ENCODE measurements around the gene NRP1. TPM values are rescaled to one million over a fixed set of nuclear protein-coding genes. Genes with fewer than 3 reads are reported as not detected.

The NRP1 gene
- total and polyA plus RNA-seq, 4 donors: 18.5 to 188 (median 71.7) TPM

DNA sequence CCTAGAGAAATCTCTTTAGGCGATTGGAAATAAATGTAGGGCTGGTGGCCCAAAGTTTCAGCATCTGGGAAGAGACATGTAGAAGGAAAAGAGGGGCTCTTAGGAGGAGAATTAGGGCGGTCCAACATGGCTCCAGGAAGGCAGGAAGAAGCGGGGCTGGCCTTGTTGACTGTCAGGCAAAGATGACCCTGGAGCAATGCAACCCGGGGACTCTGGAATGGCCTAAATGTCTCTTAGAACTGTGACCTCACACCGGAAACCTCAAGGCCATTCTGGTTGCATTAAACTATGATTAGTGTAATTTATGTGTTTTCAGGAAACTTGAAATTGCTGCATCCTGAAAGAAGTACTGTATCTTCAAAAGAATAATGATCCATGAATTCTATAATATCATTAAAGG, 66.8 kb downstream of the NRP1 start:
- H3K4me3 ChIP-seq: no peak overlapping the region

DNA sequence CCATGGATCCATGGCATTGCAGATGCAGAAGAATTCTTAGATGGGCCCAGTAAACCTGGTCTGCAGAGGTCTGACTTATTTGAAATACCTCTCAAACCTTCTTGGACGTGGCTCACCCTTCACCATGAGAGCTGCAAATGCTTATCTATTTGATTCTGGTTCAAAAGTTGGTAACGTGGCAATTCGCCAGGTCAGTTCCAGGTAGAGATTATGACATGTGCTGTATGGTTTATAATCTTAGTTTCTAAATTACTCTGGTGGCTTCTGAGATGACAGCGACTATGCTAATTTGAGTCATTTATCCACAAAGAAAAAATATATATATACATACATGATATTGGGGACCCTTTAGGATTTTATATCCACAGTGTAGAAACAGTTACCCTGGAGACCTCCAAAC, 68.8 kb downstream of the NRP1 start:
- 76 to 82% methylated on average over 4 of the region's 4 CpGs for WGBS, 2 donors

More for the DNA sequence above, 66.8 kb downstream of the NRP1 start:
- WGBS, 2 donors: 79 to 88% methylated on average over 5 of the region's 5 CpGs
- no peaks in the 10 kb centered on the region for H3K27me3 ChIP-seq (ENCODE audit: control insufficient read depth in 3 of 3, insufficient read depth in 3 of 3, low read length in 2 of 3)
- DNase-seq (no peak), ATAC-seq (ENCODE audit: insufficient read depth, low FRiP score) (no peak)
- peaks cover 7 to 26% (median 9%) of the 10 kb centered on the region in 5 donors for H3K4me1 ChIP-seq (ENCODE audit: control insufficient read depth in 5 of 5, insufficient read depth in 5 of 5, low read length in 5 of 5)
- H3K9ac ChIP-seq (ENCODE audit: insufficient read depth in 1 of 2, low read length in 2 of 2): no peak overlapping the region
- no peaks in the 10 kb centered on the region for H3K9me3 ChIP-seq (ENCODE audit: control insufficient read depth in 4 of 4, insufficient read depth in 3 of 4, low read length in 3 of 4)
- H3K36me3 ChIP-seq (ENCODE audit: control insufficient read depth in 4 of 4, insufficient read depth in 4 of 4, low read length in 4 of 4): peaks cover 7 to 31% (median 9%) of the 10 kb centered on the region in 4 donors
- TF ChIP-seq, protein P1, sequence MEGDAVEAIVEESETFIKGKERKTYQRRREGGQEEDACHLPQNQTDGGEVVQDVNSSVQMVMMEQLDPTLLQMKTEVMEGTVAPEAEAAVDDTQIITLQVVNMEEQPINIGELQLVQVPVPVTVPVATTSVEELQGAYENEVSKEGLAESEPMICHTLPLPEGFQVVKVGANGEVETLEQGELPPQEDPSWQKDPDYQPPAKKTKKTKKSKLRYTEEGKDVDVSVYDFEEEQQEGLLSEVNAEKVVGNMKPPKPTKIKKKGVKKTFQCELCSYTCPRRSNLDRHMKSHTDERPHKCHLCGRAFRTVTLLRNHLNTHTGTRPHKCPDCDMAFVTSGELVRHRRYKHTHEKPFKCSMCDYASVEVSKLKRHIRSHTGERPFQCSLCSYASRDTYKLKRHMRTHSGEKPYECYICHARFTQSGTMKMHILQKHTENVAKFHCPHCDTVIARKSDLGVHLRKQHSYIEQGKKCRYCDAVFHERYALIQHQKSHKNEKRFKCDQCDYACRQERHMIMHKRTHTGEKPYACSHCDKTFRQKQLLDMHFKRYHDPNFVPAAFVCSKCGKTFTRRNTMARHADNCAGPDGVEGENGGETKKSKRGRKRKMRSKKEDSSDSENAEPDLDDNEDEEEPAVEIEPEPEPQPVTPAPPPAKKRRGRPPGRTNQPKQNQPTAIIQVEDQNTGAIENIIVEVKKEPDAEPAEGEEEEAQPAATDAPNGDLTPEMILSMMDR (IDR thresholded peaks at IDR 0.05; ENCODE audit: control extremely low read depth, extremely low read depth): no peak
- H3K27ac ChIP-seq (ENCODE audit: low read depth in 1 of 2, low read length in 1 of 2): no peak overlapping the region

DNA sequence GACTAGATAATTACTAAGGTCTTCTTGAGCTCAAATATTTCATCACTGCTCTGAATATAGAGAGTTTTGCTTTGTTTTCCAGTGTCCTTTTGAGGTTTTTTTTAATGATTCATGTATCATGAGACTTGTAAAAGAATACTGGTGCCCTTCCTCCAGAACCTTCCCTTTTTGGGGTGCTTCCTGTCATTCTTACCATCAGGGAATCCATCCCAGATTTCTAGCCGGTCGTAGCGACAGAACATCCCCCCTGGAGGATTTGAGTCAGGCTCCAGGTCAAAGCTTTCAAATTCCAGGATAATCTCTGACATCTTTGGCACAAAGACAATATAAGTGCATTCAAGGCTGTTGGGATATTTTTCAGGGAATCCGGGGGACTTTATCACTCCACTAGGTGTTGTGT, 71.0 kb downstream of the NRP1 start:
- TF ChIP-seq, protein P1 (IDR thresholded peaks at IDR 0.05; ENCODE audit: control extremely low read depth, extremely low read depth): no peak
- no peaks in the 10 kb centered on the region for H3K9me3 ChIP-seq (ENCODE audit: control insufficient read depth in 4 of 4, insufficient read depth in 3 of 4, low read length in 3 of 4)
- H3K27me3 ChIP-seq (ENCODE audit: control insufficient read depth in 3 of 3, insufficient read depth in 3 of 3, low read length in 2 of 3): no peaks in the 10 kb centered on the region
- peaks cover 0 to 18% (median 0%) of the 10 kb centered on the region in 5 donors for H3K4me1 ChIP-seq (ENCODE audit: control insufficient read depth in 5 of 5, insufficient read depth in 5 of 5, low read length in 5 of 5)
- H3K9ac ChIP-seq (ENCODE audit: insufficient read depth in 1 of 2, low read length in 2 of 2): no peak overlapping the region
- no peak overlapping the region for H3K4me3 ChIP-seq
- ATAC-seq (ENCODE audit: insufficient read depth, low FRiP score): no peak
- peaks cover 4 to 28% (median 17%) of the 10 kb centered on the region in 4 donors for H3K36me3 ChIP-seq (ENCODE audit: control insufficient read depth in 4 of 4, insufficient read depth in 4 of 4, low read length in 4 of 4)
- DNase-seq: no peak
- WGBS, 2 donors: 87 to 94% methylated on average over 4 of the region's 4 CpGs
- H3K27ac ChIP-seq (ENCODE audit: low read depth in 1 of 2, low read length in 1 of 2): peak overlapping the region in 1 of 2 donors; percentile 33

More for the DNA sequence above, 68.8 kb downstream of the NRP1 start:
- Histone ChIP-seq H3K4me3 (no peak overlapping the region), H3K27ac (ENCODE audit: low read depth in 1 of 2, low read length in 1 of 2) (peak overlapping the region in 1 of 2 donors; percentile 16), H3K4me1 (ENCODE audit: control insufficient read depth in 5 of 5, insufficient read depth in 5 of 5, low read length in 5 of 5) (peaks cover 0 to 18% (median 0%) of the 10 kb centered on the region in 5 donors), H3K27me3 (ENCODE audit: control insufficient read depth in 3 of 3, insufficient read depth in 3 of 3, low read length in 2 of 3) (no peaks in the 10 kb centered on the region), H3K9ac (ENCODE audit: insufficient read depth in 1 of 2, low read length in 2 of 2) (no peak overlapping the region), H3K9me3 (ENCODE audit: control insufficient read depth in 4 of 4, insufficient read depth in 3 of 4, low read length in 3 of 4) (no peaks in the 10 kb centered on the region), H3K36me3 (ENCODE audit: control insufficient read depth in 4 of 4, insufficient read depth in 4 of 4, low read length in 4 of 4) (peaks cover 9 to 36% (median 13%) of the 10 kb centered on the region in 4 donors)
- ATAC-seq (ENCODE audit: insufficient read depth, low FRiP score): no peak
- no peak for DNase-seq
- TF ChIP-seq, protein P1 (IDR thresholded peaks at IDR 0.05; ENCODE audit: control extremely low read depth, extremely low read depth): no peak

DNA sequence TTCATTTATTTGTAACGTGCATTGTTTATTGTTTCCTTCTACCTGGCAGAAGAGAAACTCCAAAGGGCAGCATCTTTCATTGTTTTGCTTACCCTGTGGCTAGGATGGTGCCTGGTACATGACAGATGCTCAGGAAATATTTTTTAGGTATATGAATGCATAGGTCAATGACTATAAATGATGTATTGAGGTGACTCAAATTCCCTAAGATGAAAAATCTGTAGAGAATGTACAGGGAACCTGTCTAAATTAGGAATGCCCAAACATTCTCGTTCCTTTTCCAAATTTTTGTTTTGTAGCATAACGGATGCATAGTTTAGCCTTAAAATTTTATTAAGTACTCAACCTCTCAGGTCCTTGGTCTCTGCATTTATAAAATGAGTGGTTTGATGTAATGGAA, 71.6 kb downstream of the NRP1 start:
- no peak overlapping the region for H3K27ac ChIP-seq (ENCODE audit: low read depth in 1 of 2, low read length in 1 of 2)
- no peak for ATAC-seq (ENCODE audit: insufficient read depth, low FRiP score)
- H3K4me1 ChIP-seq (ENCODE audit: control insufficient read depth in 5 of 5, insufficient read depth in 5 of 5, low read length in 5 of 5): peaks cover 0 to 18% (median 0%) of the 10 kb centered on the region in 5 donors
- no peak overlapping the region for H3K9ac ChIP-seq (ENCODE audit: insufficient read depth in 1 of 2, low read length in 2 of 2)
- no peaks in the 10 kb centered on the region for H3K9me3 ChIP-seq (ENCODE audit: control insufficient read depth in 4 of 4, insufficient read depth in 3 of 4, low read length in 3 of 4)
- peaks cover 4 to 29% (median 18%) of the 10 kb centered on the region in 4 donors for H3K36me3 ChIP-seq (ENCODE audit: control insufficient read depth in 4 of 4, insufficient read depth in 4 of 4, low read length in 4 of 4)
- H3K27me3 ChIP-seq (ENCODE audit: control insufficient read depth in 3 of 3, insufficient read depth in 3 of 3, low read length in 2 of 3): no peaks in the 10 kb centered on the region
- 72 to 75% methylated on average over 3 of the region's 3 CpGs for WGBS, 2 donors
- no peak overlapping the region for H3K4me3 ChIP-seq
- TF ChIP-seq, protein P1 (IDR thresholded peaks at IDR 0.05; ENCODE audit: control extremely low read depth, extremely low read depth): no peak
- no peak for DNase-seq

Data from lung (tissue), 12 donors.